Brain microvascular endothelial cell (primary cell): Measurements from ENCODE around the gene AEBP2.
"Not testable (repeated sequence)": the region's sequence is repeated elsewhere in the genome, so short reads cannot be mapped to it uniquely, and the experiment has no call there.

Source experiments
- DNase-seq: peaks from one replicate; pipeline ENCODE4 v3.0.0-alpha.2; 2020
- H3K27ac ChIP-seq: fragments of 250-450 bp; sonication (Bioruptor Pico); 2 replicates; pipeline ENCODE4 v1.5.1; 2020; ENCODE audit warnings: mild to moderate bottlenecking, moderate library complexity
- H3K27me3 ChIP-seq: fragments of 250-450 bp; sonication (Bioruptor Pico); replicated peaks from 2 replicates; pipeline ENCODE4 v1.5.1; 2020; ENCODE audit warnings: mild to moderate bottlenecking
- H3K36me3 ChIP-seq: fragments of 250-450 bp; sonication (Bioruptor Pico); replicated peaks from 2 replicates; pipeline ENCODE4 v1.5.1; 2020; ENCODE audit warnings: mild to moderate bottlenecking
- H3K4me3 ChIP-seq: 2 replicates; pipeline ENCODE4 v1.5.1; 2011; ENCODE audit warnings: low read depth, mild to moderate bottlenecking, control low read depth, low read length, moderate library complexity
- in situ Hi-C: cut with HindIII; loops from 2 replicates; pipeline ENCODE4 v1.10.0; 2017; ENCODE audit warnings: low sequenced_read_pairs, low pct_ligation_motif_present
- TF ChIP-seq, protein P1 (sequence below): IDR thresholded peaks from 2 replicates; pipeline ENCODE4 v1.5.1; 2011; ENCODE audit warnings: low read depth, mild to moderate bottlenecking, moderate library complexity, low read length, control low read depth, inconsistent platforms; ENCODE audit errors: missing control alignments

AEBP2 gene

DNA sequence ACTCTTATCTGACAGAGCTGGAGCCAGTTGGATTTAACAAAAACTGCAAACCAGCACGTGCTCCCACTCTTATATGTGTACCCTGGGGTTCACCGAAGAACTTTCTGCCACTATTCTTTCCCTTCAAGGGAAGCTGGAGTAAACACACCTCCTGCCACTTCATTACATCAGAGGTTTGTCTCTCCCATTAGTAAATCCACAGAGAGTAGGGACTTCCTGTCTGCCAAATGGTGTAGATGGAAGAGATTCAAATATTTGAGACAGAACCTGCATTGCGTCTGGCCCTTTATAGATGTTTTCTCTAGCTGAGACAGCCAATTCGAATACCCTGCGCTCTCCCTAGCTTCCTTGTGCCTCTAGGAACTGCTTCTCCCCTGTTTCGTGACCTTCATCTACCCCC is 29.1 kb upstream of the AEBP2 start:
- Histone ChIP-seq H3K36me3 (no peaks in the 10 kb centered on the region), H3K27ac (no peak overlapping the region), H3K4me3 (no peak overlapping the region), H3K27me3 (no peaks in the 10 kb centered on the region)
- in situ Hi-C loops, result no loop called here
- no peak for DNase-seq
- TF ChIP-seq, protein P1, sequence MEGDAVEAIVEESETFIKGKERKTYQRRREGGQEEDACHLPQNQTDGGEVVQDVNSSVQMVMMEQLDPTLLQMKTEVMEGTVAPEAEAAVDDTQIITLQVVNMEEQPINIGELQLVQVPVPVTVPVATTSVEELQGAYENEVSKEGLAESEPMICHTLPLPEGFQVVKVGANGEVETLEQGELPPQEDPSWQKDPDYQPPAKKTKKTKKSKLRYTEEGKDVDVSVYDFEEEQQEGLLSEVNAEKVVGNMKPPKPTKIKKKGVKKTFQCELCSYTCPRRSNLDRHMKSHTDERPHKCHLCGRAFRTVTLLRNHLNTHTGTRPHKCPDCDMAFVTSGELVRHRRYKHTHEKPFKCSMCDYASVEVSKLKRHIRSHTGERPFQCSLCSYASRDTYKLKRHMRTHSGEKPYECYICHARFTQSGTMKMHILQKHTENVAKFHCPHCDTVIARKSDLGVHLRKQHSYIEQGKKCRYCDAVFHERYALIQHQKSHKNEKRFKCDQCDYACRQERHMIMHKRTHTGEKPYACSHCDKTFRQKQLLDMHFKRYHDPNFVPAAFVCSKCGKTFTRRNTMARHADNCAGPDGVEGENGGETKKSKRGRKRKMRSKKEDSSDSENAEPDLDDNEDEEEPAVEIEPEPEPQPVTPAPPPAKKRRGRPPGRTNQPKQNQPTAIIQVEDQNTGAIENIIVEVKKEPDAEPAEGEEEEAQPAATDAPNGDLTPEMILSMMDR, result no peak

DNA sequence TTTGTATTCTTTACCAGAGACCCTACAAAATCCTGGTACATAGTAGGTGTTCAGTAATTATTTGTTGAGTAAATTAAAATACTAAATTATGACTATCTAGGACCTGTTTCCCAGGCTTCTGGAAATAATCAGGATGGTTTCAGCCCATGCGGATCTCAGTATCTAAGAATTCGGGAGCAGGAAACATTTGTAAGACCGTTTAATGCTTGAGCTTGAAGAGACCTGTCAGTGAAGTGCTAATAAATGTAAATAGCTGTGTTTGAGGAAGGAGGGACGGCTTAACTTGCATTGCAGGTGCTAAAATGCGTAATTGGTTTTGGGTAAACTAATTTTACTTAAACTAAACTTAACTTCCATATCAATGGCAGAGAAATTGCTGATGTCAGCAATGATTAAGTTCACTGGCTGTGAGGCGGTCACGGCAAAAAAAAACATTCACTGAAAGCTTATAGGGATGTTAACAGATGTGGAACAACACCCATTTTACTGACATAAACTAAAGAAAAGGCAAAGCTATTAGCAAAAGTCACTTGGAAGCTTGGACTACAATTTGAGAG is 28.6 kb upstream of the AEBP2 start:
- no peaks in the 10 kb centered on the region for H3K27me3 ChIP-seq
- H3K4me3 ChIP-seq, result no peak overlapping the region
- in situ Hi-C loops, result no loop called here
- TF ChIP-seq, protein P1, result no peak
- no peak overlapping the region for H3K27ac ChIP-seq
- H3K36me3 ChIP-seq, result no peaks in the 10 kb centered on the region
- no peak for DNase-seq

DNA sequence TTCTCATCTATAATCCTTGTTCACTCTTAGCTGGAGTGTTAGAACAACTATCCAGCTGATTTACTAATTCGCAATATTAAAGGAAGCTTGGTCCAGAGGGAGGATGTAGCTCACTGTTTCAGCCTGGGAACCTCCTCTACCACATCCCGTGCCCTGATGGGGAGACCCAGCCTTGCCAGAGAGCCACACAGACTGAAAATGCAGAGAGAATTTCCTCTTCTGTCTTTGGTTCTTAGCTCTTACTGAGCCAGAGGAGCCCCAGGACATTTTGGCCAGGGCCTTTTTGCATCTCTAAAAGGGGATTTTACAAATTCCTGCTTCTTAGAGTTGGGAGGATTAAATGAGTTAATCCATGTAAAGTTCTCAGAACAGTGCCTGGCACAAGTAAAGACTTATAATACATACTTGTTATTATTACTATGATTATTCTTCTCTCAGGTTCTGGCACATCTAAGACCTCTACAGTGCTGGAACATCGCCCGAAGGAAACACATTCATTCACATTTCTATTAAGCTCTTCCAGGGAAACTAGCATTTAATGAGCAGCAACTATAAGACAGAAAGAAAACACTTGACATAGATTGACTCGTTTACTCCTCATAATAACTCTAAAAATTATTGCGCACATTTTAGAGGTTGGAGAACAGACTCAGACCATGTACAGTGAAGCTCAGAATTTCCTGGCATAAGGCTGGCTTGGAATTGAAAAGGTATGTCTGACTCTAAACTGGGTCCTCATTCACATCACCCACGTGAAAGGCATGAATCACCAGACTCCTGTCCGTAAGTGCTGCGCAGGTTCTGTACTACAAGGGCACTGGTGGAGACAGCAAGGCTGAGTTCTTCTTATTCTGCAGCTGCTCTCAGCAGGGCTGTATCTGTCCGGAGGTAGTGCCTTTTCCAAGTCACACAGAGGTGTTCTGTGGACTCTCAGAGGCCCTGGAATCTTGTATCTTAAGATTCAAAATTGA is 27.8 kb upstream of the AEBP2 start:
- TF ChIP-seq, protein P1, result no peak
- Histone ChIP-seq H3K27ac (no peak overlapping the region), H3K36me3 (no peaks in the 10 kb centered on the region), H3K27me3 (no peaks in the 10 kb centered on the region), H3K4me3 (no peak overlapping the region)
- in situ Hi-C loops, result no loop called here
- no peak for DNase-seq

DNA sequence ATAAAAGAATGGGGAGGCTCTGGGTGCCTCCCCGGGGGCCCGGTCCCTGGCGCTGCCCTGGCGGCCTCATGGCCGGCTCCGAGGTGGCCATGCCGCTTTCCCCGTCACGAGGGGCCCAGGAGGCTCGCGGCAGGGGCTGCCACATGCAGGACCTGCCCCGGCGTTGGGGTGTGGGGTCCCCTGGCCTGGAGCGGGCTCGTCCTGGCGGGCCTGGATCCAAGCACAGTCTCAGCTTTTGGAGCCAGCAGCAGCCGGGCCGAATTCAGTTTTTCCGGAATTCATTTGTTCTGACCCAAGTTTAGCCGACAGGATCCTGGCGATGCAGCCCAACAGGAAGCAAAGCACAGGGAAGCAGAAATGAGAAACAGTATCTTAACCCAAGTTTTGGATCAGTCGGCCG is 26.4 kb upstream of the AEBP2 start:
- no peak for DNase-seq
- Histone ChIP-seq H3K27me3 (no peaks in the 10 kb centered on the region), H3K36me3 (no peaks in the 10 kb centered on the region), H3K4me3 (no peak overlapping the region), H3K27ac (no peak overlapping the region)
- TF ChIP-seq, protein P1, result no peak
- in situ Hi-C loops, result no loop called here

DNA sequence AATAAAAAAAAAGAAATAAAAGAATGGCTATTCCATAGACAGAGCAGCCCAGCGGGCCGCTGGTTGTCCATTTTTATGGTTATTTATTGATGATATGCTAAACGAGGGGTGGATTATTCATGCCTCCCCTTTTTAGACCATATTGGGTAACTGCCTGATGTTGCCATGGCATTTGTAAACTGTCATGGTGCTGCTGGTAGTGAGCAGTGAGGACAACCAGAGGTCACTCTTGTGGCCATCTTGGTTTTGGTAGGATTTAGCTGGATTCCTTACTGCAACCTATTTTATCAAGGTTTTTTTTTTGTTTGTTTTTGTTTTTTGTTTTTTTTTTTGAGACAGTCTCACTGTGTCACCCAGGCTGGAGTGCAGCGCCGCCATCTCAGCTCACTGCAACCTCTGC is 25.7 kb upstream of the AEBP2 start:
- H3K36me3 ChIP-seq, in situ Hi-C loops, H3K27ac ChIP-seq, H3K4me3 ChIP-seq, H3K27me3 ChIP-seq, DNase-seq: not testable (repeated sequence)

DNA sequence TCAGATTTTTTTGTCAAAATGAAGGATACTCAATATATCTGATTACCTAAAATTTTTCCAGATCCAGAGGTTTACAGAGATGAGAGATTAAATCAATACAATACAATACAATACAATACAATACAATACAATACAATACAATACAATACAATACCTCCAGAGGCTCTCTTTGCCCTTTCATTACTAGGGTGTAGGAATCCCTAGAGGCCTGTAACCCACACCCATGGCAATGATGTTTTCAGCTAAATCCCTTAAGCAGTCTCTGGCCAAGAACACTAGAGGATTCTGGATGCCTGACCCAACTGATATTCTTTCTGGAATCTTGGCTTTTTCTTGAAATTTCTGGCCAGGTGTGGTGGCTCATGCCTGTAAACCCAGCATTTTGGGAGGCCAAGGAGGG is 23.7 kb upstream of the AEBP2 start:
- Histone ChIP-seq H3K4me3 (no peak overlapping the region), H3K27ac (no peak overlapping the region), H3K27me3 (no peaks in the 10 kb centered on the region), H3K36me3 (no peaks in the 10 kb centered on the region)
- in situ Hi-C loops, result no loop called here
- no peak for DNase-seq
- TF ChIP-seq, protein P1, result no peak
